Endothelial cell (in vitro differentiated cells): ENCODE measurements around the gene NELFB. TPM values are rescaled to one million over a fixed set of nuclear protein-coding genes. Genes with fewer than 3 reads are reported as not detected.

ENCODE experiments used
- DNase-seq: peaks from one replicate; pipeline ENCODE4 v3.0.0; 2021; ENCODE audit warnings: low spot score
- H3K27ac Mint-ChIP-seq: one replicate; pipeline ENCODE4 v1.8.0; 2021; ENCODE audit warnings: mixed read lengths, inconsistent platforms; ENCODE audit not compliant: unreplicated experiment
- H3K27me3 Mint-ChIP-seq: one replicate; pipeline ENCODE4 v1.8.0; 2021; ENCODE audit warnings: mild to moderate bottlenecking, moderate library complexity, mixed read lengths, inconsistent platforms; ENCODE audit not compliant: unreplicated experiment
- H3K36me3 Mint-ChIP-seq: one replicate; pipeline ENCODE4 v1.8.0; 2021; ENCODE audit warnings: mild to moderate bottlenecking, low read depth, mixed read lengths, inconsistent platforms; ENCODE audit not compliant: unreplicated experiment
- H3K4me1 Mint-ChIP-seq: one replicate; pipeline ENCODE4 v1.8.0; 2021; ENCODE audit warnings: mild to moderate bottlenecking, mixed read lengths, inconsistent platforms; ENCODE audit not compliant: unreplicated experiment
- H3K4me3 Mint-ChIP-seq: one replicate; pipeline ENCODE4 v1.8.0; 2021; ENCODE audit warnings: mild to moderate bottlenecking, mixed read lengths, inconsistent platforms; ENCODE audit not compliant: unreplicated experiment
- H3K9me3 Mint-ChIP-seq: one replicate; pipeline ENCODE4 v1.8.0; 2021; ENCODE audit warnings: mixed read lengths, inconsistent platforms; ENCODE audit not compliant: unreplicated experiment
- CTCF ChIP-seq: fragments of 200-600 bp; sonication (generic); IDR thresholded peaks from one replicate; pipeline ENCODE4 v1.5.0; 2021; ENCODE audit warnings: antibody characterized with exemption; ENCODE audit not compliant: unreplicated experiment
- total RNA-seq: library from RNA; stranded (reverse); fragmentation: NEBNext Ultra II Directional; extraction: Animal tissue kit (Norgen Biotek cat#: 25700); gene quantifications from one replicate; pipeline ENCODE4 v1.2.1, GENCODE V29; 2021; ENCODE audit not compliant: unreplicated experiment

The NELFB gene
- total RNA-seq, 1 donor from 2014 or later, result 65.6 TPM

DNA sequence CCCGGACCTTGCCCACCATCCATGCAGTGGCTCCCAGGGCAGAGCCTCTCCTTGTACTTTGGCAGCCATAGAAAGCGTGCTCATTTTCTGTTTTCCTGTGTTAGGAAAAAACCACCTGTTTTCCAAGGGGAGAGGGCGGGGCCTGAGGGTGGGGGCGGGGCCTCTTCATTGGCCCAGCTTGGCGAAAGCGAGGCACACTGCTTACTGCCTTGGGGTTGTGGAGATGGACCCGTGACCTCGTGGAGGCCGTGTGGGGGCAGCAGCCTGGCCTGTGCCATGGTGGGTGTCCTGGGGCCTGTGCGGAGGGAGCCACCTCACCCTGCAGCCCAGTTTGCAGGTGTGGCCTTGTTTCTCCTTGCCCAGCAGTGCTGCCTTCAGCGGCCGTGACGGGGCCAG, 18.0 kb downstream of the NELFB start:
- H3K4me3 Mint-ChIP-seq, result no peak overlapping the region
- peaks cover 21% of the 10 kb centered on the region for H3K4me1 Mint-ChIP-seq
- H3K27me3 Mint-ChIP-seq, result peaks cover 11% of the 10 kb centered on the region
- no peak for TF ChIP-seq CTCF
- H3K9me3 Mint-ChIP-seq, result no peaks in the 10 kb centered on the region
- DNase-seq, result no peak
- H3K27ac Mint-ChIP-seq, result no peak overlapping the region
- peaks cover 22% of the 10 kb centered on the region for H3K36me3 Mint-ChIP-seq

- Mint-ChIP-seq H3K27ac (no peak overlapping the region), H3K4me1 (peaks cover 21% of the 10 kb centered on the region), H3K36me3 (peaks cover 16% of the 10 kb centered on the region), H3K9me3 (no peaks in the 10 kb centered on the region), H3K27me3 (peaks cover 8% of the 10 kb centered on the region), H3K4me3 (peak overlapping the region; percentile 17)
- no peak for DNase-seq
- no peak for TF ChIP-seq CTCF
Measured at GRCh38 chr9:137273611-137274320, 18.6 kb downstream of the NELFB start.

DNA sequence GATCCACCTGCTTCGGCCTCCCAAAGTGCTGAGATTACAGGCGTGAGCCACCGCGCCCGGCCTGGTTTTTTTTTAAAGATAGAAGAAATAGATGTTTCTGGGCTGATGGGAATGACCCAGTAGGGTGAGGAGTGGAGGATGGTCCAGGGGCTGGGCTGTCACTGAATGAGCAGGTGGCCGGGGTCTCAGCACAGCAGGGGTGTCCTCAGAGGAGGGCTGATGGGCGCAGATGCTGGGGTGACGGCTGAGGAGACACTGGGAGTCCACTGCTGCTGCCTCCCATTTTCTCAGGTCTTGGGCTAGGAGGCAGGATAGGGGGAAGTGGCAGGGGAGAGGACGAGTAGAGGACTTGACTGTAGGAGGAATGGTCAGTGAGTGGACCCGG, 20.1 kb downstream of the NELFB start:
- H3K36me3 Mint-ChIP-seq, result peaks cover 4% of the 10 kb centered on the region
- DNase-seq, result no peak
- peak overlapping the region; percentile 59 for H3K4me3 Mint-ChIP-seq
- peaks cover 9% of the 10 kb centered on the region for H3K27me3 Mint-ChIP-seq
- peaks cover 21% of the 10 kb centered on the region for H3K4me1 Mint-ChIP-seq
- H3K27ac Mint-ChIP-seq, result peak overlapping the region; percentile 77
- H3K9me3 Mint-ChIP-seq, result no peaks in the 10 kb centered on the region
- no peak for TF ChIP-seq CTCF

DNA sequence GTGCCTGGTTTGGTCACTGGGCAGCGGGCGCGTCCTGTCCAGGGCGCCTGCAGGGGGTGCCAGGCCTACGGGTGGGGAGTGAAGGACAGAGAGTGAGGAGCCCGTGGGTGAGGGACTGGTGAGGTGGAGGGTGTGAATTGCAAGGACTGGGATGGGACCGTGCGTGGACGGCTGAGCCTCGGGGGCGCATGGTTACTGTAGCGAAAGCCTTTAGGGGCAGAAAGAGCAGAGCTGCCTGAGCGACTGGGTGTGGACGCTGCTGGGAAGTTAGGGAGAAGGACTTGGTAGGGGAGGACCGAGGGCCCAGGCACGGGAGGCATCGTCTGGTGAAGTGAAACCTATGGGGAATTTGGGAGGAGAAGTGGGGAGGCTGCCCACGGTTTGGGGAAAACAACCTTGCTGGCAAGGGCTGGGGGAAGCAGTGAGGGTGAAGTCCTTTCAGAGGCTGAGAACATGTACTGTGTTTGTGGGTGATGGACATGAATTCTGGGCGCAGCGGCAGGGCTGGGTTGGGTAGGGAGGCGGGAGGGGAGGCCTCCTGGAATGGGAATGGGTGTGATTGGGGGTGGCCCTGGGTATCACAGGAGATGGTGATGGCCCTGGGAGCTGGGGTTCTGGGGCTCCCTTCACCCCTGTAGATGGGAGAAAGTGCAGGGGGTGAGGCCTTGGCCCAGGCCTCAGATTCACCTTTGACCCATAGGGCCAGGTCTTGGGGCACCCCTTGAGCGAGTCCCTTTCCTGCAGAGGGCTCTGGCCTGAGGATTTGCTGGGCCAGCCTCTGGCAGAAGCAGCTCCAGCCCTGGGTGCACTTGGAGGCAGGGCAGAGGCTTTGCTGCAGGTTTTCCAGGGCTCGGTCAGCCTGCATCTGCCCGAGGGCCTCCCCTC, 20.7 kb downstream of the NELFB start:
- Mint-ChIP-seq H3K36me3 (peaks cover 4% of the 10 kb centered on the region), H3K27me3 (peaks cover 9% of the 10 kb centered on the region), H3K9me3 (no peaks in the 10 kb centered on the region), H3K27ac (peak overlapping the region; percentile 77), H3K4me3 (no peak overlapping the region), H3K4me1 (peaks cover 21% of the 10 kb centered on the region)
- no peak for DNase-seq
- TF ChIP-seq CTCF, result no peak
